Panc1 (cell line): ENCODE results near the gene HCRT. TPM values are rescaled to one million over a fixed set of nuclear protein-coding genes. Genes with fewer than 3 reads are reported as not detected.

Experiments used
- ATAC-seq: fragments of 200-7000 bp; cut with Tn5 transposase; 2 replicates; pipeline ENCODE4 v1.9.1; 2020; ENCODE audit warnings: mild to moderate bottlenecking, moderate library complexity
- BruUV-seq: library from RNA; stranded (reverse); fragments of 400-500 nt; replicated peaks from 2 replicates; lab custom pipeline; 2021; lab: Mats Ljungman, UMichigan
- CTCF ChIA-PET: fragments of 300-600 bp; sonication (Branson Sonifier 250); formaldehyde crosslinking; loops from one replicate; lab custom pipeline; 2022; ENCODE audit warnings: antibody characterized with exemption; lab: Charles Lee
- POLR2A ChIA-PET: fragments of 300-600 bp; sonication (Branson Sonifier 250); formaldehyde crosslinking; loops from one replicate; lab custom pipeline; 2022; ENCODE audit warnings: antibody characterized with exemption; lab: Charles Lee
- DNase-seq: peaks from one replicate; pipeline ENCODE4 v3.0.0-alpha.2; 2010; ENCODE audit warnings: low read depth, low spot score
- H3K27ac ChIP-seq: 2 replicates; pipeline ENCODE4 v1.5.1; 2011; ENCODE audit warnings: mild to moderate bottlenecking, low read length, inconsistent platforms
- H3K27me3 ChIP-seq: fragments of 200-500 bp; sonication (Bioruptor generic); 2 replicates; pipeline ENCODE4 v1.6.0; 2014; ENCODE audit warnings: low read length, inconsistent platforms; ENCODE audit not compliant: control insufficient read depth, insufficient read depth
- H3K36me3 ChIP-seq: fragments of 200-500 bp; sonication (Bioruptor generic); 2 replicates; pipeline ENCODE4 v1.5.1; 2014; ENCODE audit warnings: inconsistent platforms, mild to moderate bottlenecking, low read length, moderate library complexity; ENCODE audit not compliant: control insufficient read depth, insufficient read depth
- H3K4me1 ChIP-seq: 2 replicates; pipeline ENCODE4 v1.5.1; 2011; ENCODE audit warnings: inconsistent platforms, mild to moderate bottlenecking, low read length, moderate library complexity; ENCODE audit not compliant: control insufficient read depth, insufficient read depth
- H3K4me3 ChIP-seq, 2 experiments: 2 replicates each; pipeline ENCODE4 v1.5.1; 2011 to 2012; ENCODE audit warnings: low read depth in 2 of 2, low read length in 2 of 2, mild to moderate bottlenecking in 2 of 2, inconsistent platforms in 1 of 2, moderate library complexity in 1 of 2
- H3K9me3 ChIP-seq: fragments of 200-500 bp; sonication (Bioruptor generic); 2 replicates; pipeline ENCODE4 v1.5.1; 2014; ENCODE audit warnings: low read depth, mild to moderate bottlenecking, inconsistent platforms, low read length, moderate library complexity; ENCODE audit not compliant: control insufficient read depth, insufficient read depth
- POLR2AphosphoS5 ChIP-seq: IDR thresholded peaks from 2 replicates; pipeline ENCODE4 v1.6.1; 2012; ENCODE audit warnings: mild to moderate bottlenecking, low read depth, low read length, moderate library complexity
- REST ChIP-seq, 2 experiments: IDR thresholded peaks; 2 replicates each; pipeline ENCODE4 v1.6.1; 2011 to 2012; ENCODE audit warnings: low read depth in 2 of 2, control low read depth in 1 of 2, low read length in 1 of 2, mild to moderate bottlenecking in 1 of 2, moderate library complexity in 1 of 2; ENCODE audit not compliant: insufficient read depth in 1 of 2
- SIN3A ChIP-seq: IDR thresholded peaks from 2 replicates; pipeline ENCODE4 v1.6.1; 2012; ENCODE audit warnings: low read depth, mild to moderate bottlenecking, low read length, moderate library complexity, borderline replicate concordance; ENCODE audit not compliant: insufficient read depth
- TCF7L2 ChIP-seq: IDR thresholded peaks from 2 replicates; pipeline ENCODE4 v1.6.1; 2011; ENCODE audit warnings: mild to moderate bottlenecking, low read depth, low read length, inconsistent platforms
- in situ Hi-C: cut with HindIII; loops from 2 replicates; pipeline ENCODE4 v1.10.0; 2016; ENCODE audit warnings: low sequenced_read_pairs, low pct_unique_long_range_greater_than_20kb
- intact Hi-C: fragments of 100-400 bp; cut with micrococcal nuclease; formaldehyde crosslinking; loops from one replicate; pipeline ENCODE4 v1.10.0; 2022; ENCODE audit not compliant: unreplicated experiment
- total RNA-seq: library from RNA; stranded (reverse); gene quantifications from one replicate; pipeline ENCODE4 v1.2.1, GENCODE V29; 2021; ENCODE audit not compliant: unreplicated experiment
- TF ChIP-seq, protein P1 (sequence below): fragments of 450-650 bp; IDR thresholded peaks from 2 replicates; pipeline ENCODE4 v1.5.1; 2017; ENCODE audit warnings: mild to moderate bottlenecking

The HCRT gene
- total RNA-seq, 1 experiment from 2014 or later: not detected

DNA sequence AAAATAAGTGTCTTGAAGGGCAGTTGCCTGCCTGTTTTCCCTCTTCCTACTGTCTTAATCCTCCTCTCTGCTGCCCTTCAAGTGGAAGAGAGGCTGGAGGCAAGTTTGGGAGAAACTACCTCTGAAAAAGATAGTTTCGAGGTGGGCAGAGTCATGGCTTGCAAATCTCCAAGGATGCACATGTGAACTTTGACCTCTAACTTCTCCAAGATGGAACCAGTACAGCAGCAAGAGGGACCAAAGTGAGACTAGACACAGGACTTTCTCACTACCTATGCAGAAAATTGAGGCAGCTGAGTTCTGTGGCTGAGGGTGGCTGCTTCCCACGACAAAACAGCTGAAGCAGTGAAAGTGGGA lies 3.4 kb downstream of the HCRT start:
- no peak for ATAC-seq
- ChIA-PET CTCF (no interaction called here), POLR2A (interaction anchor here (0.6 kb wide), 1 partner anchor 143 kb away, joined by 4 read pairs; no protein-coding TSS in a partner anchor)
- no peaks in the 10 kb centered on the region for H3K9me3 ChIP-seq
- H3K36me3 ChIP-seq: no peaks in the 10 kb centered on the region
- in situ Hi-C loops: no loop called here
- H3K4me3 ChIP-seq: no peak overlapping the region
- no TSS peak for BruUV-seq
- no peaks in the 10 kb centered on the region for H3K27me3 ChIP-seq
- intact Hi-C loops: no loop called here
- peaks cover 12% of the 10 kb centered on the region for H3K4me1 ChIP-seq
- peak overlapping the region; percentile 51; the same call in 1 of the 2 replicates for H3K27ac ChIP-seq
- TF ChIP-seq, protein P1, sequence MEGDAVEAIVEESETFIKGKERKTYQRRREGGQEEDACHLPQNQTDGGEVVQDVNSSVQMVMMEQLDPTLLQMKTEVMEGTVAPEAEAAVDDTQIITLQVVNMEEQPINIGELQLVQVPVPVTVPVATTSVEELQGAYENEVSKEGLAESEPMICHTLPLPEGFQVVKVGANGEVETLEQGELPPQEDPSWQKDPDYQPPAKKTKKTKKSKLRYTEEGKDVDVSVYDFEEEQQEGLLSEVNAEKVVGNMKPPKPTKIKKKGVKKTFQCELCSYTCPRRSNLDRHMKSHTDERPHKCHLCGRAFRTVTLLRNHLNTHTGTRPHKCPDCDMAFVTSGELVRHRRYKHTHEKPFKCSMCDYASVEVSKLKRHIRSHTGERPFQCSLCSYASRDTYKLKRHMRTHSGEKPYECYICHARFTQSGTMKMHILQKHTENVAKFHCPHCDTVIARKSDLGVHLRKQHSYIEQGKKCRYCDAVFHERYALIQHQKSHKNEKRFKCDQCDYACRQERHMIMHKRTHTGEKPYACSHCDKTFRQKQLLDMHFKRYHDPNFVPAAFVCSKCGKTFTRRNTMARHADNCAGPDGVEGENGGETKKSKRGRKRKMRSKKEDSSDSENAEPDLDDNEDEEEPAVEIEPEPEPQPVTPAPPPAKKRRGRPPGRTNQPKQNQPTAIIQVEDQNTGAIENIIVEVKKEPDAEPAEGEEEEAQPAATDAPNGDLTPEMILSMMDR: no peak
- no peak for DNase-seq

- H3K4me3 ChIP-seq: peak within 1 kb of the TSS; percentile 52 to 61
- no peaks in the 10 kb centered on the region for H3K27me3 ChIP-seq
- H3K9me3 ChIP-seq: no peaks in the 10 kb centered on the region
- DNase-seq (no peak), ATAC-seq (peak; percentile 73)
- ChIA-PET CTCF (interaction anchor here (0.6 kb wide), 1 partner anchor 201 kb away, joined by 3 read pairs; no protein-coding TSS in a partner anchor), POLR2A (interaction anchor here (0.5 to 0.6 kb wide), 3 partner anchors 144 to 353 kb away, joined by 4 to 6 read pairs (median 4); partner anchors contain the start of gene ODAD4)
- peak within 1 kb of the TSS; percentile 51 for H3K27ac ChIP-seq
- no peak for TF ChIP-seq POLR2AphosphoS5
- TF ChIP-seq, protein P1: peak; percentile 67
- no peak for TF ChIP-seq SIN3A
- TF ChIP-seq REST (IDR thresholded peaks at IDR 0.05; ENCODE audit: insufficient read depth in 1 of 2, low read depth in 2 of 2, low read length in 1 of 2): no peak
- TF ChIP-seq TCF7L2: no peak
- intact Hi-C loops (no loop called here), in situ Hi-C loops (no loop called here)
- H3K4me1 ChIP-seq: peaks cover 12% of the 10 kb centered on the region
- H3K36me3 ChIP-seq: no peaks in the 10 kb centered on the region
- no TSS peak for BruUV-seq
Measured at GRCh38 chr17:42180922-42181850, 4.1 kb downstream of the HCRT start, which contains the start of gene KCNH4. KCNH4 (minus strand) TSS chr17:42181142; CDS start chr17:42180945, 197 bp downstream.
